LoVo (cell line): ENCODE data around the gene LPCAT3.

Experiments used
- DNase-seq: peaks from one replicate; pipeline ENCODE4 v3.0.0-alpha.2; 2016; ENCODE audit warnings: low spot score

LPCAT3 gene

GRCh38 chr12:6952863-6953441 is 65.3 kb downstream of the LPCAT3 start:
- no peak for DNase-seq

- no peak for DNase-seq
Measured at GRCh38 chr12:6952121-6952862, 66.0 kb downstream of the LPCAT3 start.

- DNase-seq, result no peak
Measured at GRCh38 chr12:6951551-6952120, 66.6 kb downstream of the LPCAT3 start.

- DNase-seq, result no peak
Measured at GRCh38 chr12:6950811-6951540, 67.3 kb downstream of the LPCAT3 start, which contains the start of gene PTPN6. TSS of gene PTPN6 (plus strand) at chr12:6951356. CDS start at chr12:6951513, 157 bp downstream.

- DNase-seq, result no peak
Measured at GRCh38 chr12:6950401-6950801, 67.9 kb downstream of the LPCAT3 start.

GRCh38 chr12:6948873-6949594 is 69.2 kb downstream of the LPCAT3 start:
- no peak for DNase-seq

DNA sequence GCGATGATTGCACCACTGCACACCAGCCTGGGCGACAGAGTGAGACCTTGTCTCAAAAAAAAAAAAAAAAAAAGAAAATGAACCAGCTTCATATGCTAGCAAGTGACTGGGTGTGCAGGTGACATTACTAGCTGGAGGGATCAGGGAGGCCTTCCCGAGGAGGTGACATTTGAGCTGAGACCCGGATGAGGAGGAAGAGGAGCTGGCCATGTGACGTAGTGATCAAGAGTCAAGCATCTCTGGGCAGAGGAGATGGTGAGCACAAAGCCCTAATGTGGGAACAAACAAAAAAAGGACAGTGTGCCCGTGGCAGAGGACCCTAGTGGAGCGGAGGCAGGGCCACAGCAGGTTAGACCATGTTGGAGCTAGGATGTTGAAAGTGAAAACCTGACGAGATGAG is 70.7 kb downstream of the LPCAT3 start:
- no peak for DNase-seq

DNA sequence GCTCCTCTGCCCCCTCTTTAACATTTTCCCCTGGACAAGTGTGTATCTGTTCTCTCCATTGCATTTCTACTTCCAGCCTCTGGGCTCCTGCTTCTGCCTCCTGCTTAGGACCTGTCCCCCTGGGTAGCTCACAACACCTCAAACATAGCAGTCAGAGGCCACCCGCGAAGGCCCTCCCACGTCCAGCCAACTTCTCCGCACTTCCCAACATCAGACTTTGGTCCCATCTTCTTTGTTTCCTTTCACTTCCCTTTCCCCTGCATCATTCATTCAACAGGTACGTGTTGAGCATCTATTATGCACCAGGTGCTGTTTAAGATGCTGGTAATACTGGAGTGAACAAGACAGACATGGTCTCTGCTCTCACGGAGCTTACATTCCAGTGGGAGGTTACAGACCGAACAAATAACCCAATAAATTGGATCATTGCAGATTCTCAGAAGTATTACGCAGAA is 71.3 kb downstream of the LPCAT3 start:
- DNase-seq, result no peak

GRCh38 chr12:6946033-6946919 is 72.0 kb downstream of the LPCAT3 start:
- peak; percentile 99 for DNase-seq

DNA sequence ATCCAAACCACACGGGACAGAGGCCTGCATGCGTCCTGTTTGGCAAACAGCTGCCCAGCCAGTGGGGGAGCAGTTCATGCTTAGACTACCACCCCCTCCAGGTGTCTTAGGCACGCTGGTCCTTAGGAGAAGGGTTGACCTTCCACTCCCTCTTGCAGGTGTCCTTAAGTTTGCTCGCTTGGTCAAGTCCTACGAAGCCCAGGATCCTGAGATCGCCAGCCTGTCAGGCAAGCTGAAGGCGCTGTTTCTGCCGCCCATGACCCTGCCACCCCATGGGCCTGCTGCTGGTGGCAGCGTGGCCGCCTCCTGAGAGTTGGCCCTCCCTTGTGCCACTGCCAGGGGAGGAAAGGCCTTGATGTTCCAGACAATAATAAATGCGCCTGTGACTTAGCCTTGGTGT is 72.7 kb downstream of the LPCAT3 start:
- DNase-seq, result no peak

DNA sequence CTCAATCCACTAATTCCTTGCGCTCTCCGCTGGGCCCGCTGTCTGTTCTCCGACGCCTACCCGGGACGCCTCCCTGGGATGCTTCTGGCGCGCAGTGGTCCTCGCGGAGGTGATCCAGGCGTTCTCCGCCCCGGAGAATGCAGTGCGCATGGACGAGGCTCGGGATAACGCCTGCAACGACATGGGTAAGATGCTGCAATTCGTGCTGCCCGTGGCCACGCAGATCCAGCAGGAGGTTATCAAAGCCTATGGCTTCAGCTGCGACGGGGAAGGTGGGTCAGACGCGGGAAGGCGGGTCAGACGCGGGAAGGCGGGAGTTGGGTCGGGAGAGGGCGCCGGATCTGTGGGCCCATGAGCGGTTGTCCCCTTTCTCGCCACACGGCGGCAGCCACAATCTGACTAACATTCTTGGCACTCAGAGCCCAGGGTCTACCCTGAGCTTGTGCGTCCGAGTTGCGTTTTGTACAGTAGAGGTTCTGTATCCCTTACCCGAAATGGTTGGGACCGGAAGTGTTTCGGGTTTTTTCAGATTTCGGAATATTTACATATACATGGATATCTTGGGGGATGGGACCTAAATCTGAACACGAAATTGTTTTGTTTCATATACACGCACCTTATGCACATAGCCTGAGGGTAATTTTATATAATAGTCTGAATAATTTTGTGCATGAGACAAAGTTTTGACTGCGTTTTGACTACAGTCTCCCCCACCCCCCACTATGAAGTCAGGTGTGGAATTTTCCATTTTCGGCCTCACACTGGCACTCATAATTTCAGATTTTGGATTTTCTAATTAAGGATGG is 73.7 kb downstream of the LPCAT3 start:
- DNase-seq, result peak; percentile 98

- DNase-seq, result peak; percentile 88
Measured at GRCh38 chr12:6943722-6944380, 74.4 kb downstream of the LPCAT3 start, which contains the start of the genes C12orf57 and RNU7-1. TSS of gene C12orf57 (plus strand) at chr12:6944022. CDS start at chr12:6944122, 100 bp downstream. TSS of gene RNU7-1 (plus strand) at chr12:6943816.

- DNase-seq, result peak; percentile 89
Measured at GRCh38 chr12:6943389-6943721, 74.9 kb downstream of the LPCAT3 start.

DNA sequence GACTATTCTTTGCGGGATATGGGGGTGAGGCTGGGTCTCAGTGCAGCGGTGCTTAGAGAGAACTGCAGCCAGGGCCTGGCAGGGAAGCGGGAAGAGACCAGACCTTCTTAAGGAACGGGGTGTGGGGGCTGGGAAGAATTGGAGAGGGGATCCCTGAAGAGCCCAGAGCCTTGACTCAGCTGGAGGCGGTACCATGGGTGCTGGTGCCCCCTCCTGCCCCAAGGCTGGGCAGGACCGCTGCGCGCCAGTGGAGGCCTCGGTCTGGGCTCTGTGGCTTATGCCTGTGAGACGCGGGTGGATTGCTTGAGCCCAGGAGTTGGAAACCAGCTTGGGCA is 76.0 kb downstream of the LPCAT3 start:
- no peak for DNase-seq

DNA sequence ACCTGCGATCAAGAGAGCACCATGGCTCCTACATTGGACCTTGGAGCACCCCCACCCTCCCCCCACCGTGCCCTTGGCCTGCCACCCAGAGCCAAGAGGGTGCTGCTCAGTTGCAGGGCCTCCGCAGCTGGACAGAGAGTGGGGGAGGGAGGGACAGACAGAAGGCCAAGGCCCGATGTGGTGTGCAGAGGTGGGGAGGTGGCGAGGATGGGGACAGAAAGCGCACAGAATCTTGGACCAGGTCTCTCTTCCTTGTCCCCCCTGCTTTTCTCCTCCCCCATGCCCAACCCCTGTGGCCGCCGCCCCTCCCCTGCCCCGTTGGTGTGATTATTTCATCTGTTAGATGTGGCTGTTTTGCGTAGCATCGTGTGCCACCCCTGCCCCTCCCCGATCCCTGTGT is 76.5 kb downstream of the LPCAT3 start:
- DNase-seq, result no peak

DNA sequence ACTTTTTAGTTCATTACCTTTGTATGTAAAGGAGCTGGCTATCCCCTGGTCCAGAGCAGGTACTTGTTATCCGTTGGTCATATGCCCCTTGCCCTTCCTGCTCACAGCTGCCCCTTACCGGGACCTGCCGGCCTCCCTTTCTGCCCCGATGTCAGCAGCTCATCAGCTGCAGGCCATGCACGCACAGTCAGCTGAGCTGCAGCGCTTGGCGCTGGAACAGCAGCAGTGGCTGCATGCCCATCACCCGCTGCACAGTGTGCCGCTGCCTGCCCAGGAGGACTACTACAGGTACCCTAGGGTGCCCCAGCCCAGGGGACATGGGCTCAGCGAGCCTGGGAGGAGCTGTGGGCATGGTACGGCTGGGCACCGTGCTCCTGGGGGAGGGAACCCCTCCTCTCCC is 77.0 kb downstream of the LPCAT3 start:
- no peak for DNase-seq

- no peak for DNase-seq
Measured at GRCh38 chr12:6939191-6939540, 79.1 kb downstream of the LPCAT3 start.

- DNase-seq, result no peak
Measured at GRCh38 chr12:6938353-6939190, 79.7 kb downstream of the LPCAT3 start.
